ENCODE data around the gene SLCO1B1. TPM values are rescaled to one million over a fixed set of nuclear protein-coding genes. Genes with fewer than 3 reads are reported as not detected.

SLCO1B1 gene
- total and polyA plus RNA-seq, 2 of the 8 experiments (the other 6 are each of a cell fraction or from before 2014, with no cell fraction given) = 0.13 TPM; not detected in 1

- no peak for TF ChIP-seq CBX5 (IDR thresholded peaks at IDR 0.05; ENCODE audit: low read depth, low read length)
Measured at GRCh38 chr12:21117995-21118394, 13.0 kb upstream of the SLCO1B1 start (continued).

Data from H1 (cell line).